K562 (cell line): Measurements from ENCODE around the gene CHRNB1. TPM values are rescaled to one million over a fixed set of nuclear protein-coding genes. Genes with fewer than 3 reads are reported as not detected.

ENCODE experiments used
- CREM ChIP-seq: IDR thresholded peaks from 2 replicates; pipeline ENCODE4 v1.6.1; 2014; ENCODE audit warnings: antibody characterized with exemption, low read depth
- CTCF ChIP-seq, 3 experiments: IDR thresholded peaks in 2 of 3; conservative IDR thresholded peaks in 1 of 3; 2 replicates each; pipeline ENCODE4 v1.5.1; 2011 to 2012; ENCODE audit warnings: low read length in 3 of 3, mild to moderate bottlenecking in 3 of 3, control low read depth in 2 of 3, improper control_type of control experiment in 1 of 3, inconsistent platforms in 1 of 3, low read depth in 1 of 3, mixed read lengths in 1 of 3, moderate library complexity in 1 of 3; ENCODE audit not compliant: insufficient read depth in 2 of 3
- DIDO1 ChIP-seq: fragments of 450-650 bp; IDR thresholded peaks from 2 replicates; pipeline ENCODE4 v1.6.1; 2016; ENCODE audit warnings: low read depth, missing biosample characterization, missing genetic modification characterization
- DNMT1 ChIP-seq: fragments of 450-650 bp; IDR thresholded peaks from 2 replicates; pipeline ENCODE4 v1.6.1; 2016; ENCODE audit warnings: antibody characterized with exemption, mild to moderate bottlenecking
- ELF1 ChIP-seq: fragments of 200-800 bp; sonication (Bioruptor generic); IDR thresholded peaks from 2 replicates; pipeline ENCODE4 v1.6.1; 2016; ENCODE audit warnings: missing genetic modification characterization, missing compliant biosample characterization
- KAT7 ChIP-seq: sonication (generic); formaldehyde crosslinking; IDR thresholded peaks from 2 replicates; pipeline ENCODE4 v1.8.0; 2022; ENCODE audit warnings: missing genetic modification reagents, mild to moderate bottlenecking, borderline replicate concordance
- NCOA1 ChIP-seq: fragments of 450-650 bp; IDR thresholded peaks from 2 replicates; pipeline ENCODE4 v1.6.1; 2016; ENCODE audit warnings: low read depth
- TEAD1 ChIP-seq, 2 experiments: fragments of 450-650 bp in 1 of 2; sonication (generic) in 1 of 2; formaldehyde crosslinking; IDR thresholded peaks; 2 replicates each; pipeline versions ENCODE4 v1.4.0 to v1.8.0; 2020 to 2022; ENCODE audit warnings: mild to moderate bottlenecking in 2 of 2, missing genetic modification reagents in 1 of 2
- ZNF668 ChIP-seq: fragments of 250-450 bp; sonication (Bioruptor Pico); IDR thresholded peaks from 2 replicates; pipeline ENCODE4 v1.8.0; 2022; ENCODE audit warnings: mild to moderate bottlenecking, inconsistent platforms
- polyA plus RNA-seq, 8 experiments: library from polyadenylated mRNA; depleted of rRNA in 4 of 8; stranded (reverse) in 5 of 8; unstranded in 3 of 8; fragments of >200 nt; fragmentation: Nextera tagmentation in 2 of 8; fragmentation: Illumina TruSeq in 1 of 8; extraction: Ambion mirVana in 2 of 8; extraction: Trizol in 1 of 8; gene quantifications; 2 replicates each; pipeline versions ENCODE4 v1.2.1 to v1.2.3, GENCODE V29; 2011 to 2014; ENCODE audit warnings: inconsistent platforms in 1 of 8, missing spikeins in 1 of 8
- total RNA-seq, 7 experiments: library from RNA; depleted of rRNA in 6 of 7; stranded (reverse); fragments of >200 nt in 6 of 7; fragmentation: Illumina TruSeq in 2 of 7; extraction: Trizol in 2 of 7; gene quantifications; 2 replicates each; pipeline versions ENCODE4 v1.2.1 to v1.2.3, GENCODE V29; 2011 to 2021; ENCODE audit warnings: low replicate concordance in 1 of 7
- TF ChIP-seq, protein P1 (sequence below): sonication (generic); formaldehyde crosslinking; IDR thresholded peaks from 2 replicates; pipeline ENCODE4 v1.8.0; 2022; ENCODE audit warnings: missing genetic modification reagents, mild to moderate bottlenecking, moderate library complexity, borderline replicate concordance
- TF ChIP-seq, protein P2 (sequence below): fragments of 450-650 bp; IDR thresholded peaks from 2 replicates; pipeline ENCODE4 v1.6.1; 2016; ENCODE audit warnings: mild to moderate bottlenecking, moderate library complexity

Gene CHRNB1
- total and polyA plus RNA-seq, 9 of the 15 experiments (the other 6 are each of a cell fraction or from before 2014, with no cell fraction given): 4.7 to 12.3 (median 6.8) TPM

DNA sequence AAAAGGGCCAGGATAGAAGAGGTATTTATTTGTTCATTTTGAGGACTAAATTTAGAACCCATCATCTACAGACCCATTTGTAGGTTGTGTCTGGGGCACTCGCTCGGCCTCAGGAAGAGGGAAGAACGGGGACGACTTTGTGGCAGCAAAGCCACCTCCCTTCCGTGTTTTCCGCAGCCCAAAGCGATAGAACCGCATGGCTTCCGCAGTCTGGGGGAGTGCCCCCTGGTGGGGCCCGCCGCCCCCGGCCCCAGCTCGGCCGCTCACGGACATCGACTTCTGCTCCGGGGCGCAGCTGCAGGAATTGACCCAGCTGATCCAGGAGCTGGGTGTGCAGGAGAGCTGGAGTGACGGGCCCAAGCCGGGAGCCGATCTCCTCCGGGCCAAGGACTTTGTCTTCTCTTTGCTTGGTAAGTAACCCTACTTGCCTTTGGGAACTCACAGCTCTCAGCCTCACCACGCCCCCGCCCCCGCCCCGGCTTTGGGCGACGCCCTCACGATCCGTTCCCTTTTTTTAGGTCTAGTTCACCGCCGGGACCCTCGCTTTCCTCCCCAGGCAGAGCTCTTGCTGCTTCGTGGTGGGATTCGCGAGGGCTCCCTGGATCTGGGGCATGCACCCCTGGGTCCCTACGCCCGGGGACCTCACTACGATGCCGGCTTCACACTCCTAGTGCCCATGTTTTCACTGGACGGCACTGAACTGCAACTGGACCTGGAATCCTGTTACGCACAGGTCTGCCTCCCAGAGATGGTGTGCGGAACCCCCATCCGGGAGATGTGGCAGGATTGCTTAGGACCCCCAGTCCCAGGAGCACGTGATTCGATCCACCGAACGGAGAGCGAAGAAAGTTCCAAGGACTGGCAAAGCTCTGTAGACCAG, 8.9 kb upstream of the CHRNB1 start (continued):
- TF ChIP-seq DIDO1: no peak
- TF ChIP-seq KAT7 (CRISPR knock-in tag): 0 out of 2 replicates have a peak, but pooled peaks have one; percentile 44
- TF ChIP-seq CTCF (IDR thresholded peaks at IDR 0.05 in 2 of 3, conservative IDR thresholded peaks at IDR 0.05 in 1 of 3; ENCODE audit: insufficient read depth in 2 of 3, low read depth in 1 of 3, low read length in 3 of 3): peak in 1 of 3 experiments; percentile 25; a peak in 3 of 6 replicates
- TF ChIP-seq DNMT1: no peak
- peak; percentile 17; the same call in 1 of the 2 replicates for TF ChIP-seq CREM
- TF ChIP-seq, protein P1, sequence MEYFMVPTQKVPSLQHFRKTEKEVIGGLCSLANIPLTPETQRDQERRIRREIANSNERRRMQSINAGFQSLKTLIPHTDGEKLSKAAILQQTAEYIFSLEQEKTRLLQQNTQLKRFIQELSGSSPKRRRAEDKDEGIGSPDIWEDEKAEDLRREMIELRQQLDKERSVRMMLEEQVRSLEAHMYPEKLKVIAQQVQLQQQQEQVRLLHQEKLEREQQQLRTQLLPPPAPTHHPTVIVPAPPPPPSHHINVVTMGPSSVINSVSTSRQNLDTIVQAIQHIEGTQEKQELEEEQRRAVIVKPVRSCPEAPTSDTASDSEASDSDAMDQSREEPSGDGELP: peak; percentile 85
- peak; percentile 37; the same call in 1 of the 2 replicates for TF ChIP-seq ELF1
- TF ChIP-seq ZNF668 (CRISPR knock-in tag): no peak
- no peak for TF ChIP-seq TEAD1 (CRISPR knock-in tag; IDR thresholded peaks at IDR 0.05)
- TF ChIP-seq NCOA1: no peak
- TF ChIP-seq, protein P2, sequence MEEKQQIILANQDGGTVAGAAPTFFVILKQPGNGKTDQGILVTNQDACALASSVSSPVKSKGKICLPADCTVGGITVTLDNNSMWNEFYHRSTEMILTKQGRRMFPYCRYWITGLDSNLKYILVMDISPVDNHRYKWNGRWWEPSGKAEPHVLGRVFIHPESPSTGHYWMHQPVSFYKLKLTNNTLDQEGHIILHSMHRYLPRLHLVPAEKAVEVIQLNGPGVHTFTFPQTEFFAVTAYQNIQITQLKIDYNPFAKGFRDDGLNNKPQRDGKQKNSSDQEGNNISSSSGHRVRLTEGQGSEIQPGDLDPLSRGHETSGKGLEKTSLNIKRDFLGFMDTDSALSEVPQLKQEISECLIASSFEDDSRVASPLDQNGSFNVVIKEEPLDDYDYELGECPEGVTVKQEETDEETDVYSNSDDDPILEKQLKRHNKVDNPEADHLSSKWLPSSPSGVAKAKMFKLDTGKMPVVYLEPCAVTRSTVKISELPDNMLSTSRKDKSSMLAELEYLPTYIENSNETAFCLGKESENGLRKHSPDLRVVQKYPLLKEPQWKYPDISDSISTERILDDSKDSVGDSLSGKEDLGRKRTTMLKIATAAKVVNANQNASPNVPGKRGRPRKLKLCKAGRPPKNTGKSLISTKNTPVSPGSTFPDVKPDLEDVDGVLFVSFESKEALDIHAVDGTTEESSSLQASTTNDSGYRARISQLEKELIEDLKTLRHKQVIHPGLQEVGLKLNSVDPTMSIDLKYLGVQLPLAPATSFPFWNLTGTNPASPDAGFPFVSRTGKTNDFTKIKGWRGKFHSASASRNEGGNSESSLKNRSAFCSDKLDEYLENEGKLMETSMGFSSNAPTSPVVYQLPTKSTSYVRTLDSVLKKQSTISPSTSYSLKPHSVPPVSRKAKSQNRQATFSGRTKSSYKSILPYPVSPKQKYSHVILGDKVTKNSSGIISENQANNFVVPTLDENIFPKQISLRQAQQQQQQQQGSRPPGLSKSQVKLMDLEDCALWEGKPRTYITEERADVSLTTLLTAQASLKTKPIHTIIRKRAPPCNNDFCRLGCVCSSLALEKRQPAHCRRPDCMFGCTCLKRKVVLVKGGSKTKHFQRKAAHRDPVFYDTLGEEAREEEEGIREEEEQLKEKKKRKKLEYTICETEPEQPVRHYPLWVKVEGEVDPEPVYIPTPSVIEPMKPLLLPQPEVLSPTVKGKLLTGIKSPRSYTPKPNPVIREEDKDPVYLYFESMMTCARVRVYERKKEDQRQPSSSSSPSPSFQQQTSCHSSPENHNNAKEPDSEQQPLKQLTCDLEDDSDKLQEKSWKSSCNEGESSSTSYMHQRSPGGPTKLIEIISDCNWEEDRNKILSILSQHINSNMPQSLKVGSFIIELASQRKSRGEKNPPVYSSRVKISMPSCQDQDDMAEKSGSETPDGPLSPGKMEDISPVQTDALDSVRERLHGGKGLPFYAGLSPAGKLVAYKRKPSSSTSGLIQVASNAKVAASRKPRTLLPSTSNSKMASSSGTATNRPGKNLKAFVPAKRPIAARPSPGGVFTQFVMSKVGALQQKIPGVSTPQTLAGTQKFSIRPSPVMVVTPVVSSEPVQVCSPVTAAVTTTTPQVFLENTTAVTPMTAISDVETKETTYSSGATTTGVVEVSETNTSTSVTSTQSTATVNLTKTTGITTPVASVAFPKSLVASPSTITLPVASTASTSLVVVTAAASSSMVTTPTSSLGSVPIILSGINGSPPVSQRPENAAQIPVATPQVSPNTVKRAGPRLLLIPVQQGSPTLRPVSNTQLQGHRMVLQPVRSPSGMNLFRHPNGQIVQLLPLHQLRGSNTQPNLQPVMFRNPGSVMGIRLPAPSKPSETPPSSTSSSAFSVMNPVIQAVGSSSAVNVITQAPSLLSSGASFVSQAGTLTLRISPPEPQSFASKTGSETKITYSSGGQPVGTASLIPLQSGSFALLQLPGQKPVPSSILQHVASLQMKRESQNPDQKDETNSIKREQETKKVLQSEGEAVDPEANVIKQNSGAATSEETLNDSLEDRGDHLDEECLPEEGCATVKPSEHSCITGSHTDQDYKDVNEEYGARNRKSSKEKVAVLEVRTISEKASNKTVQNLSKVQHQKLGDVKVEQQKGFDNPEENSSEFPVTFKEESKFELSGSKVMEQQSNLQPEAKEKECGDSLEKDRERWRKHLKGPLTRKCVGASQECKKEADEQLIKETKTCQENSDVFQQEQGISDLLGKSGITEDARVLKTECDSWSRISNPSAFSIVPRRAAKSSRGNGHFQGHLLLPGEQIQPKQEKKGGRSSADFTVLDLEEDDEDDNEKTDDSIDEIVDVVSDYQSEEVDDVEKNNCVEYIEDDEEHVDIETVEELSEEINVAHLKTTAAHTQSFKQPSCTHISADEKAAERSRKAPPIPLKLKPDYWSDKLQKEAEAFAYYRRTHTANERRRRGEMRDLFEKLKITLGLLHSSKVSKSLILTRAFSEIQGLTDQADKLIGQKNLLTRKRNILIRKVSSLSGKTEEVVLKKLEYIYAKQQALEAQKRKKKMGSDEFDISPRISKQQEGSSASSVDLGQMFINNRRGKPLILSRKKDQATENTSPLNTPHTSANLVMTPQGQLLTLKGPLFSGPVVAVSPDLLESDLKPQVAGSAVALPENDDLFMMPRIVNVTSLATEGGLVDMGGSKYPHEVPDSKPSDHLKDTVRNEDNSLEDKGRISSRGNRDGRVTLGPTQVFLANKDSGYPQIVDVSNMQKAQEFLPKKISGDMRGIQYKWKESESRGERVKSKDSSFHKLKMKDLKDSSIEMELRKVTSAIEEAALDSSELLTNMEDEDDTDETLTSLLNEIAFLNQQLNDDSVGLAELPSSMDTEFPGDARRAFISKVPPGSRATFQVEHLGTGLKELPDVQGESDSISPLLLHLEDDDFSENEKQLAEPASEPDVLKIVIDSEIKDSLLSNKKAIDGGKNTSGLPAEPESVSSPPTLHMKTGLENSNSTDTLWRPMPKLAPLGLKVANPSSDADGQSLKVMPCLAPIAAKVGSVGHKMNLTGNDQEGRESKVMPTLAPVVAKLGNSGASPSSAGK: peak; percentile 22
